HG03575 (cell line): ENCODE data around the gene TACC2.
"Not testable (repeated sequence)": the region's sequence is repeated elsewhere in the genome, so short reads cannot be mapped to it uniquely, and the experiment has no call there.

Source experiments
- ATAC-seq: cut with Tn5 transposase; IDR thresholded peaks from one replicate; pipeline ENCODE4 v1.9.1; 2021; ENCODE audit not compliant: unreplicated experiment, insufficient number of reproducible peaks, low FRiP score; ENCODE audit errors: extremely low read depth

Gene TACC2

GRCh38 chr10:122103592-122103991 lies 114.6 kb downstream of the TACC2 start:
- ATAC-seq = no peak

- ATAC-seq = not testable (repeated sequence)
These were observed 119.8 kb downstream of the TACC2 start for GRCh38 chr10:122108786-122109185.

- ATAC-seq = no peak
These were observed 123.2 kb downstream of the TACC2 start for GRCh38 chr10:122112021-122112616.

GRCh38 chr10:122112625-122113160 lies 123.7 kb downstream of the TACC2 start:
- no peak for ATAC-seq

- no peak for ATAC-seq
These were observed 124.4 kb downstream of the TACC2 start for GRCh38 chr10:122113161-122113944.

GRCh38 chr10:122113945-122114747 lies 125.2 kb downstream of the TACC2 start:
- no peak for ATAC-seq

GRCh38 chr10:122115874-122116273 lies 126.9 kb downstream of the TACC2 start:
- ATAC-seq = no peak

GRCh38 chr10:122116331-122116730 lies 127.4 kb downstream of the TACC2 start:
- ATAC-seq = no peak

- ATAC-seq = no peak
These were observed 128.5 kb downstream of the TACC2 start for GRCh38 chr10:122117475-122117874.

GRCh38 chr10:122120008-122120744 lies 131.2 kb downstream of the TACC2 start:
- no peak for ATAC-seq

- no peak for ATAC-seq
These were observed 132.1 kb downstream of the TACC2 start for GRCh38 chr10:122121059-122121458.

- ATAC-seq = no peak
These were observed 133.5 kb downstream of the TACC2 start for GRCh38 chr10:122122493-122122892.

- no peak for ATAC-seq
These were observed 134.2 kb downstream of the TACC2 start for GRCh38 chr10:122123186-122123585.

GRCh38 chr10:122124342-122124741 lies 135.4 kb downstream of the TACC2 start:
- ATAC-seq = no peak

- no peak for ATAC-seq
These were observed 135.8 kb downstream of the TACC2 start for GRCh38 chr10:122124808-122125207.

- ATAC-seq = no peak
These were observed 138.0 kb downstream of the TACC2 start for GRCh38 chr10:122126763-122127659.

- ATAC-seq = no peak
These were observed 139.0 kb downstream of the TACC2 start for GRCh38 chr10:122127943-122128342.

GRCh38 chr10:122128357-122128756 lies 139.4 kb downstream of the TACC2 start:
- ATAC-seq = no peak
